Measurements from ENCODE around the gene NRIP1.

DNA sequence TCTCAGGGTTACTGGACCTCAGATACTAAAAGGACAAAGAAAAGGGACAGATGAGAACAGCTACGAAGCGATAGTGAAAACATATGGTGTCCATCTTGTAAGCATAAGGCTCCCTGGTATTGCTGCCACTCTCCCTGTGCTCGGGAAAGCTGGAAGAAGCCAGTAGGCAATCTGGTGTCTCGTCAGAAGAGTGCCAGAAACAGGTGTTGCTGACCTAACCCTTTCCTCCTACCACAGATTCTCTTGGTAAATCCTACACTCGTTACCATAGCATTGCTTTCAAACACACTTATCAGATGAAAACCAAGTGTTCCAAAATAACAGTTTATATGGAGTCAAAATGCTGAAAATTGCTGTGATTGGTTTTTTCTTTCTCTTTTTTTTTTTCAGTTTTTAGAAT lies 146.3 kb downstream of the NRIP1 start:
- TF ChIP-seq, protein P1, sequence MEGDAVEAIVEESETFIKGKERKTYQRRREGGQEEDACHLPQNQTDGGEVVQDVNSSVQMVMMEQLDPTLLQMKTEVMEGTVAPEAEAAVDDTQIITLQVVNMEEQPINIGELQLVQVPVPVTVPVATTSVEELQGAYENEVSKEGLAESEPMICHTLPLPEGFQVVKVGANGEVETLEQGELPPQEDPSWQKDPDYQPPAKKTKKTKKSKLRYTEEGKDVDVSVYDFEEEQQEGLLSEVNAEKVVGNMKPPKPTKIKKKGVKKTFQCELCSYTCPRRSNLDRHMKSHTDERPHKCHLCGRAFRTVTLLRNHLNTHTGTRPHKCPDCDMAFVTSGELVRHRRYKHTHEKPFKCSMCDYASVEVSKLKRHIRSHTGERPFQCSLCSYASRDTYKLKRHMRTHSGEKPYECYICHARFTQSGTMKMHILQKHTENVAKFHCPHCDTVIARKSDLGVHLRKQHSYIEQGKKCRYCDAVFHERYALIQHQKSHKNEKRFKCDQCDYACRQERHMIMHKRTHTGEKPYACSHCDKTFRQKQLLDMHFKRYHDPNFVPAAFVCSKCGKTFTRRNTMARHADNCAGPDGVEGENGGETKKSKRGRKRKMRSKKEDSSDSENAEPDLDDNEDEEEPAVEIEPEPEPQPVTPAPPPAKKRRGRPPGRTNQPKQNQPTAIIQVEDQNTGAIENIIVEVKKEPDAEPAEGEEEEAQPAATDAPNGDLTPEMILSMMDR (conservative IDR thresholded peaks at IDR 0.05; ENCODE audit: low read depth, low read length), result no peak
- TF ChIP-seq EZH2 (IDR thresholded peaks at IDR 0.05; ENCODE audit: borderline replicate concordance, low read depth, low read length, poor library complexity, severe bottlenecking), result no peak
